Prostate gland (tissue), 2 donors: ENCODE measurements around the gene TRIM68. TPM values are rescaled to one million over a fixed set of nuclear protein-coding genes. Genes with fewer than 3 reads are reported as not detected.

Source experiments
- DNase-seq: peaks from one replicate; pipeline ENCODE4 v3.0.0-alpha.2; 2019; ENCODE audit warnings: low spot score
- H3K27ac ChIP-seq, 2 donors: fragments of 200-600 bp; sonication (generic); 2 replicates each; pipeline ENCODE4 v1.5.1; 2017 to 2019
- H3K27me3 ChIP-seq: fragments of 200-600 bp; sonication (generic); replicated peaks from 2 replicates; pipeline ENCODE4 v1.5.1; 2019; ENCODE audit not compliant: insufficient read depth
- H3K36me3 ChIP-seq, 2 donors: fragments of 200-600 bp; sonication (generic); 1 replicate in 1 of 2; 2 replicates in 1 of 2; pipeline versions ENCODE4 v1.5.1 to v1.8.1; 2017 to 2019
- H3K4me1 ChIP-seq: fragments of 200-600 bp; sonication (generic); replicated peaks from 2 replicates; pipeline ENCODE4 v1.5.1; 2019
- H3K4me3 ChIP-seq, 2 donors: fragments of 200-600 bp; sonication (generic); 2 replicates each; pipeline ENCODE4 v1.5.1; 2017 to 2019
- H3K9me3 ChIP-seq: fragments of 200-600 bp; sonication (generic); 2 replicates; pipeline ENCODE4 v1.5.1; 2017
- POLR2A ChIP-seq: fragments of 450-650 bp; IDR thresholded peaks from one replicate; pipeline ENCODE4 v1.6.1; 2016; ENCODE audit warnings: antibody characterized with exemption, mild to moderate bottlenecking
- POLR2AphosphoS5 ChIP-seq: sonication (generic); formaldehyde crosslinking; IDR thresholded peaks from one replicate; pipeline ENCODE4 v1.6.1; 2017; ENCODE audit warnings: antibody characterized with exemption
- WGBS: methylation state at CpG from one replicate; pipeline ENCODE4 v1.1.5; 2018; 5-methylcytosine and 5-hydroxymethylcytosine counted together
- intact Hi-C: fragments of 100-400 bp; cut with DNase I; formaldehyde crosslinking; loops from one replicate; pipeline ENCODE4 v1.14.2; 2022
- total RNA-seq, 2 donors: library from RNA; depleted of rRNA; stranded (reverse); fragments of >200 nt; gene quantifications; one replicate each; pipeline ENCODE4 v1.1.0, GENCODE V29; 2016
- TF ChIP-seq, protein P1 (sequence below), 4 experiments: fragments of 200-600 bp in 2 of 4; fragments of 450-650 bp in 2 of 4; sonication (generic) in 2 of 4; IDR thresholded peaks; 1 replicate in 3 of 4; 2 replicates in 1 of 4; pipeline ENCODE4 v1.5.1; 2016 to 2019; ENCODE audit warnings: antibody characterized with exemption in 4 of 4, mild to moderate bottlenecking in 2 of 4, moderate library complexity in 2 of 4

TRIM68 gene
- total RNA-seq, 2 donors from 2014 or later: 29.1 to 36.3 TPM

GRCh38 chr11:4551346-4551979 is 56.6 kb downstream of the TRIM68 start:
- H3K27me3 ChIP-seq: no peaks in the 10 kb centered on the region
- H3K4me1 ChIP-seq: no peaks in the 10 kb centered on the region
- intact Hi-C loops: no loop called here
- no peak overlapping the region for H3K27ac ChIP-seq
- H3K4me3 ChIP-seq: no peak overlapping the region
- H3K36me3 ChIP-seq: no peaks in the 10 kb centered on the region
- 84% methylated on average over 8 of the region's 8 CpGs for WGBS
- DNase-seq: no peak
- TF ChIP-seq POLR2A (no peak), POLR2AphosphoS5 (no peak)
- TF ChIP-seq, protein P1, sequence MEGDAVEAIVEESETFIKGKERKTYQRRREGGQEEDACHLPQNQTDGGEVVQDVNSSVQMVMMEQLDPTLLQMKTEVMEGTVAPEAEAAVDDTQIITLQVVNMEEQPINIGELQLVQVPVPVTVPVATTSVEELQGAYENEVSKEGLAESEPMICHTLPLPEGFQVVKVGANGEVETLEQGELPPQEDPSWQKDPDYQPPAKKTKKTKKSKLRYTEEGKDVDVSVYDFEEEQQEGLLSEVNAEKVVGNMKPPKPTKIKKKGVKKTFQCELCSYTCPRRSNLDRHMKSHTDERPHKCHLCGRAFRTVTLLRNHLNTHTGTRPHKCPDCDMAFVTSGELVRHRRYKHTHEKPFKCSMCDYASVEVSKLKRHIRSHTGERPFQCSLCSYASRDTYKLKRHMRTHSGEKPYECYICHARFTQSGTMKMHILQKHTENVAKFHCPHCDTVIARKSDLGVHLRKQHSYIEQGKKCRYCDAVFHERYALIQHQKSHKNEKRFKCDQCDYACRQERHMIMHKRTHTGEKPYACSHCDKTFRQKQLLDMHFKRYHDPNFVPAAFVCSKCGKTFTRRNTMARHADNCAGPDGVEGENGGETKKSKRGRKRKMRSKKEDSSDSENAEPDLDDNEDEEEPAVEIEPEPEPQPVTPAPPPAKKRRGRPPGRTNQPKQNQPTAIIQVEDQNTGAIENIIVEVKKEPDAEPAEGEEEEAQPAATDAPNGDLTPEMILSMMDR (IDR thresholded peaks at IDR 0.05): peak in 2 of 4 experiments; percentile 16 to 19
- no peaks in the 10 kb centered on the region for H3K9me3 ChIP-seq

Other genes starting within 250 kb of the TRIM68 start
- gene OR52B4, start 239.8 kb downstream of the TRIM68 start, total RNA-seq: not detected
- gene TRIM21, start 214.5 kb downstream of the TRIM68 start, total RNA-seq: 10 to 100 TPM; 11.5 to 17.0 TPM
- not detected for gene OR52K2, start 158.9 kb downstream of the TRIM68 start, total RNA-seq
- gene OR52K1, start 125.6 kb downstream of the TRIM68 start, total RNA-seq: not detected
- gene OR52M1, start 63.0 kb downstream of the TRIM68 start, total RNA-seq: not detected
- gene OR52I2, start 26.5 kb downstream of the TRIM68 start, total RNA-seq: not detected
- not detected for gene OR52I1, start 14.2 kb downstream of the TRIM68 start, total RNA-seq
- not detected for gene OR51D1, start 29.2 kb upstream of the TRIM68 start, total RNA-seq
- 10 to 100 TPM in 1 of 2 donors, 1 to 10 TPM in 1; 4.4 to 36.0 TPM for gene OR51E1, start 35.8 kb upstream of the TRIM68 start, total RNA-seq
- gene OR51E2, start 89.6 kb upstream of the TRIM68 start, total RNA-seq: 100 to 1,000 TPM in 1 of 2 donors, 10 to 100 TPM in 1; 10.6 to 100 TPM
- under 1 TPM in 1 of 2 donors, not detected in 1; 0.32 TPM for gene MMP26, start 96.6 kb upstream of the TRIM68 start, total RNA-seq
- not detected for gene OR51F1, start 161.7 kb upstream of the TRIM68 start, total RNA-seq
- not detected for gene OR52R1, start 196.1 kb upstream of the TRIM68 start, total RNA-seq
- not detected for gene OR51F2, start 213.1 kb upstream of the TRIM68 start, total RNA-seq
- not detected for gene OR51S1, start 241.0 kb upstream of the TRIM68 start, total RNA-seq